ENCODE data around the gene SERPINA7.

DNA sequence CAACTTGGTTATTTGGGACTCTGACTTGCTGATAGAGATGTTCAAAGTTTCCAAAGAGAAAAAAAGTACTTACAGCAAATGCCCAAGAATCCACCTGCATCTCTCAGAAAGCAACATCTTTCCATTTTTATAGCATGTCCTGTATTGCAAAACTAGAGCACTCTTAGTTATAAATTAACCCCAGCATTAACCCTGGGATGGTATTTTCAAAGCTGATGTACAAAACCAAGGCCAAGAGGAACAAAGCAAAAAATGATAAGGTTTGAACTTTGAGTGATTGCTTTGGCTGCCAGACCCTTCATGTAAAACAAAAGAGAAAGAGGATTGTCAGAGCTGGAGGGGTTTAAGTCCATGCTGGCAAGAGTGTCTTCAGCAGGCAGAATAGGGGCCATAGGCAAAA is at the start of gene SERPINA7:
- TF ChIP-seq, protein P1, sequence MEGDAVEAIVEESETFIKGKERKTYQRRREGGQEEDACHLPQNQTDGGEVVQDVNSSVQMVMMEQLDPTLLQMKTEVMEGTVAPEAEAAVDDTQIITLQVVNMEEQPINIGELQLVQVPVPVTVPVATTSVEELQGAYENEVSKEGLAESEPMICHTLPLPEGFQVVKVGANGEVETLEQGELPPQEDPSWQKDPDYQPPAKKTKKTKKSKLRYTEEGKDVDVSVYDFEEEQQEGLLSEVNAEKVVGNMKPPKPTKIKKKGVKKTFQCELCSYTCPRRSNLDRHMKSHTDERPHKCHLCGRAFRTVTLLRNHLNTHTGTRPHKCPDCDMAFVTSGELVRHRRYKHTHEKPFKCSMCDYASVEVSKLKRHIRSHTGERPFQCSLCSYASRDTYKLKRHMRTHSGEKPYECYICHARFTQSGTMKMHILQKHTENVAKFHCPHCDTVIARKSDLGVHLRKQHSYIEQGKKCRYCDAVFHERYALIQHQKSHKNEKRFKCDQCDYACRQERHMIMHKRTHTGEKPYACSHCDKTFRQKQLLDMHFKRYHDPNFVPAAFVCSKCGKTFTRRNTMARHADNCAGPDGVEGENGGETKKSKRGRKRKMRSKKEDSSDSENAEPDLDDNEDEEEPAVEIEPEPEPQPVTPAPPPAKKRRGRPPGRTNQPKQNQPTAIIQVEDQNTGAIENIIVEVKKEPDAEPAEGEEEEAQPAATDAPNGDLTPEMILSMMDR (conservative IDR thresholded peaks at IDR 0.05; ENCODE audit: low read length): no peak
- no peak for TF ChIP-seq EZH2phosphoT487 (IDR thresholded peaks at IDR 0.05; ENCODE audit: borderline replicate concordance)
